Left ventricle myocardium inferior (tissue), 1 donor: ENCODE data around the gene KRT73. TPM values are rescaled to one million over a fixed set of nuclear protein-coding genes. Genes with fewer than 3 reads are reported as not detected.

ENCODE experiments used
- DNase-seq: peaks from one replicate; pipeline ENCODE4 v3.0.0-alpha.2; 2020
- H3K27ac ChIP-seq: fragments of 200-600 bp; replicated peaks from 2 replicates; pipeline ENCODE4 v1.8.0; 2021
- H3K27me3 ChIP-seq: fragments of 200-600 bp; 2 replicates; pipeline ENCODE4 v1.8.0; 2021; ENCODE audit warnings: low read depth
- H3K36me3 ChIP-seq: fragments of 200-600 bp; 2 replicates; pipeline ENCODE4 v1.8.0; 2021
- H3K4me1 ChIP-seq: fragments of 200-600 bp; 2 replicates; pipeline ENCODE4 v1.8.0; 2021
- H3K4me3 ChIP-seq: fragments of 200-600 bp; 2 replicates; pipeline ENCODE4 v1.8.0; 2021; ENCODE audit warnings: mild to moderate bottlenecking, moderate library complexity
- H3K9me3 ChIP-seq: fragments of 200-600 bp; replicated peaks from 2 replicates; pipeline ENCODE4 v1.8.0; 2021
- intact Hi-C: fragments of 100-400 bp; cut with micrococcal nuclease; formaldehyde crosslinking; loops from one replicate; pipeline ENCODE4 v1.11.0; 2022
- total RNA-seq: library from RNA; stranded (reverse); fragmentation: NEBNext Ultra II Directional; extraction: Animal tissue kit (Norgen Biotek cat#: 25700); gene quantifications from one replicate; pipeline ENCODE4 v1.2.1, GENCODE V29; 2021
- TF ChIP-seq, protein P1 (sequence below): fragments of 200-600 bp; IDR thresholded peaks from 2 replicates; pipeline ENCODE4 v1.8.0; 2021; ENCODE audit warnings: antibody characterized with exemption, mild to moderate bottlenecking, borderline replicate concordance
- donor health status: DM: no; HTN: yes; CAD: no; lungs with severe emphysema.

Gene KRT73
- total RNA-seq, 1 donor from 2014 or later: not detected

DNA sequence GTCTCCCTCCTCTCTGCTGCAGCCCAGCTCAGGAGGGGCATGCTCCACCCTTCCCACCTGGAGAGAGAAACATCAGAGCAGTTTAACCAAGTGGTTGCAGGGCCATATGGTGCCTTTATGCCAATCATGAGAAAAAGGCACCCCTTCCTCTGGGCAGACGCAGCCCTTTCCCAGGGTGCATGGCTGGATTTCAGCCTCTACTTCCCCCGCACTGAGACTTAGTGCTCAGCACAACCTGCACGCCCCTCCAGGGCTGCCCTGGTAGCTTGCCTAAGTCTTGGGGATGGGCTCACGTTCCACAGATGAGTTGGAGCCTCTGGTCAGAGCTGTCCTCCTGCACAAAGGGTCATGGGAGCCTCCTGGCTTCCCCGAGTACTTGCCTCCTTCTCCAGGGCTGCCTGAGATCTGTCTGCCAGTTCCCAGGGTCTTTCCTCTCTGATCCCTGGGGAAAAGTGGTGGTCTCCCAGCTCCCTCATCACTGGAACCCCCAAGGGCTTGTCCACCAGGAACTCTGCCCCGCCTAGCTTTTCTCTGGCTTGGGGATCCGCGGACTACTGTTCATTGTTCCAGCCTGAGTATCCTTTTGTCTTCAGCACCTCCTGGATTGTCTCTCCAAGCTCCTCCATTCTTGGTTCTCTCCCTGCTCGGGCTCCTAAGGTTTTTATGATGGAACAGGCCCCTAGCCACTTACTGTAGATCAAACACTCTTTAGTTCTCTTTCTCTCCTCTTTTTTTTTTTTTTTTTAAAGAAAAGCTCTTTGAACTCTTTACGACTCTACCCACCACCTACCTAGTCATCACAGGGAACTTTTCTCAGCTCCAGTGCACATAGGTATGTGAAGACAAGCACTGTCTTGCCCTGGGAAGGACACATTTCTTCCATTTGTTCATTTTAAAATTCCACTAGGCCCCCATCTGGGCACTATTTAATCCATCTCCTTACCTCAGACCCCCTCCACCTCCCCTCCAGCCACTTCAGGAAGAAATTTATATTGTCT is 38.6 kb downstream of the KRT73 start:
- Histone ChIP-seq H3K9me3 (no peaks in the 10 kb centered on the region), H3K4me1 (no peaks in the 10 kb centered on the region), H3K27me3 (peaks cover 52% of the 10 kb centered on the region), H3K27ac (no peak overlapping the region), H3K36me3 (no peaks in the 10 kb centered on the region), H3K4me3 (no peak overlapping the region)
- TF ChIP-seq, protein P1, sequence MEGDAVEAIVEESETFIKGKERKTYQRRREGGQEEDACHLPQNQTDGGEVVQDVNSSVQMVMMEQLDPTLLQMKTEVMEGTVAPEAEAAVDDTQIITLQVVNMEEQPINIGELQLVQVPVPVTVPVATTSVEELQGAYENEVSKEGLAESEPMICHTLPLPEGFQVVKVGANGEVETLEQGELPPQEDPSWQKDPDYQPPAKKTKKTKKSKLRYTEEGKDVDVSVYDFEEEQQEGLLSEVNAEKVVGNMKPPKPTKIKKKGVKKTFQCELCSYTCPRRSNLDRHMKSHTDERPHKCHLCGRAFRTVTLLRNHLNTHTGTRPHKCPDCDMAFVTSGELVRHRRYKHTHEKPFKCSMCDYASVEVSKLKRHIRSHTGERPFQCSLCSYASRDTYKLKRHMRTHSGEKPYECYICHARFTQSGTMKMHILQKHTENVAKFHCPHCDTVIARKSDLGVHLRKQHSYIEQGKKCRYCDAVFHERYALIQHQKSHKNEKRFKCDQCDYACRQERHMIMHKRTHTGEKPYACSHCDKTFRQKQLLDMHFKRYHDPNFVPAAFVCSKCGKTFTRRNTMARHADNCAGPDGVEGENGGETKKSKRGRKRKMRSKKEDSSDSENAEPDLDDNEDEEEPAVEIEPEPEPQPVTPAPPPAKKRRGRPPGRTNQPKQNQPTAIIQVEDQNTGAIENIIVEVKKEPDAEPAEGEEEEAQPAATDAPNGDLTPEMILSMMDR: no peak
- DNase-seq: no peak
- intact Hi-C loops: loop anchor here (10.0 kb wide), 2 partner anchors 305 to 395 kb away; no protein-coding TSS in a partner anchor

DNA sequence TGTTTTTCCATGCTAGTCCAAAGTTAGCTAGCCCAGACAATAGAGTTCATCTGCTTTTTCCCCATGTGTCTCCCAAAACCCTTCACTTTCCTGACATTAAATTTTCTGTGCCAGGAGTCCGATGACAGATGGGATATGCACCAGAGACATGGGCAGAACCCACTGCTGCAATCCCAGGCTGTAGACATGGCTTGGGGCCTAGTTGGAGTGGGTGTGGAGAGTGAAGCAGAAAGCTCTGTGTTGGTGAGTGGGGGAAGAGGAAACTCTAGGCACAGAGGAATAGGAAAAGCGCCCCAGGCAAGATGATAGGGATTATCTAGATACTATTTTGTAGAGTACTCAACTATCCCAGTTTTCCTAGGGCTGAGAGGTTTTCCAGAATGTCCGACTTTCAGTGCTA is 39.9 kb downstream of the KRT73 start:
- H3K4me1 ChIP-seq: no peaks in the 10 kb centered on the region
- TF ChIP-seq, protein P1: no peak
- no peaks in the 10 kb centered on the region for H3K36me3 ChIP-seq
- peaks cover 57% of the 10 kb centered on the region for H3K27me3 ChIP-seq
- DNase-seq: no peak
- H3K27ac ChIP-seq: no peak overlapping the region
- no peak overlapping the region for H3K4me3 ChIP-seq
- intact Hi-C loops: no loop called here
- H3K9me3 ChIP-seq: no peaks in the 10 kb centered on the region

DNA sequence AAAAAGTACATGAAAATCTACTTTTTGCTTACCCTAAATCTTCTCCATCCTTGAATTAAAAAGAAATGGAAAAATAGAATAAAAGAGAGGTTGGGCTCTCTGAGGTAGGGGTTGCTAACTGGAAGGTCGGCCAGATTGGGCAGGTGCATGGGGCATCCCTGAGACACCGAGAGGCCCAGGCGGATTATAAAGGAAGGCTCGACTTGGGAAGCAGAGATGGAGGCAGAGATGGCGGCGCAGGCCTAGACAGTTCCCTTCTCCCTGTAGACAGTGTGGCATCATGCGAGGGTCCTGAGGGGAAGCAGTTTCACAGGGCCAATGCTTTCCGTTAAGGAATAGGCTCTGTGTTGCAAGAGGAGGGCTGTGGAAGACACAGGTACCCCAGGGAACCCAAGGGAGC is 41.0 kb downstream of the KRT73 start:
- TF ChIP-seq, protein P1: no peak
- Histone ChIP-seq H3K36me3 (no peaks in the 10 kb centered on the region), H3K27ac (no peak overlapping the region), H3K4me3 (no peak overlapping the region), H3K27me3 (peaks cover 62% of the 10 kb centered on the region), H3K9me3 (no peaks in the 10 kb centered on the region), H3K4me1 (no peaks in the 10 kb centered on the region)
- DNase-seq: no peak
- intact Hi-C loops: no loop called here

DNA sequence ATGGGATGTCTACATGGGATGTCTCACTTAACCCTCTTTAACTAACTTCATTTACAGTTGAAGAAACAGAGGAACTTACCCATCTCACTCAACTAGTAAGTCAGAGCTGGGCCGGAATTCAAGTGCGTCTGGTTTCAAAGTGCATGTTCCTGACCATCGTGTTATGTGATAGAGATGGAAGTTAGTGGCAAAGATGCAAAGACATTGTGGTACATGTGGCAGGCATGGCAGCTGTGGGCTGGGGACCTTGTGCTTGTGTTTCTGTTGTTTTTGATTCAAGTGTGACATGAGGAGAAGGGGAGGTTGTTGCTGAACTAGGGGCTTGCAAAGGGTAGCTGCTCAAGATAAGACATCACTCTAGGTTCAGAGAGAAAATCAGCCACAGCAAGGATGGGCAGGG is 42.4 kb downstream of the KRT73 start:
- Histone ChIP-seq H3K36me3 (no peaks in the 10 kb centered on the region), H3K9me3 (no peaks in the 10 kb centered on the region), H3K4me1 (no peaks in the 10 kb centered on the region), H3K27me3 (peaks cover 63% of the 10 kb centered on the region), H3K27ac (no peak overlapping the region), H3K4me3 (no peak overlapping the region)
- TF ChIP-seq, protein P1: no peak
- no peak for DNase-seq
- intact Hi-C loops: no loop called here

DNA sequence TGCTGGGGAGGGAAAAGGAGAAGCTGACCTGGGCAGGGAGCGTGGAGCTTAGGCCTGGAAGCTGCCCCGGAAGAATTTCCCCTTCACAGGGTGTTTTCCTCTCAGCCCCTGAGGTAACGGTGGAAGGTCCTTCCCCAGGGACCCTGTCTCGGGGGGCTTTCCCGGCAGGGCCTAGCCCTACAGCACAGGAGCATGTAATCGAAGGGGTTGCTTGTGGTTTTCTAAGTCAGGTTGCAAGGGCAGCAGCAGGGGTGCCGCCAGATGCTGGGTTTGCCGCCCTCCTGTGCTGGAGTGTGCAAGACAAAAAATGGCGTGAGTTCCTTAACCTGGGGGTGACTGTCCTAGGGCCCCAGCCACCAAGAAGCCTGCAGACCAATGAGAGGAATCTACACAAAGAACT is 43.1 kb downstream of the KRT73 start:
- Histone ChIP-seq H3K27me3 (peaks cover 63% of the 10 kb centered on the region), H3K4me3 (no peak overlapping the region), H3K9me3 (no peaks in the 10 kb centered on the region), H3K36me3 (no peaks in the 10 kb centered on the region), H3K4me1 (no peaks in the 10 kb centered on the region), H3K27ac (no peak overlapping the region)
- intact Hi-C loops: no loop called here
- TF ChIP-seq, protein P1: no peak
- no peak for DNase-seq
